K562 (cell line): Measurements from ENCODE around the gene UPF1. TPM values are rescaled to one million over a fixed set of nuclear protein-coding genes. Genes with fewer than 3 reads are reported as not detected.
A peak's percentile ranks its signal among the peaks of the same experiment; 100 is the strongest.

Experiments
- ATAC-seq: fragments of 200-7000 bp; cut with Tn5 transposase; 3 replicates; pipeline ENCODE4 v1.9.1; 2020; ENCODE audit warnings: moderate library complexity
- BruUV-seq: library from RNA; stranded (reverse); fragments of 400-500 nt; replicated peaks from 2 replicates; lab custom pipeline; 2021; lab: Mats Ljungman, UMichigan
- CTCF ChIA-PET: fragments of 300-600 bp; formaldehyde crosslinking; extraction: SDS; loops from one replicate; lab custom pipeline; 2021; ENCODE audit warnings: low intra/inter-chr PET ratio; lab: Yijun Ruan, JAX
- POLR2A ChIA-PET: fragments of 300-600, 350-650 bp; sonication (Branson Sonifier 250); formaldehyde crosslinking; extraction: SDS; loops from one replicate; lab custom pipeline; 2021; ENCODE audit warnings: antibody characterized with exemption, inconsistent platforms; lab: Yijun Ruan, JAX
- DNase-seq, 4 experiments: peaks; one replicate each; pipeline versions ENCODE4 v3.0.0 to v3.0.0-alpha.2; 2011 to 2018; ENCODE audit warnings: low spot score in 3 of 4, mixed read lengths in 3 of 4; ENCODE audit errors: extremely low read depth in 1 of 4
- FAIRE-seq: peaks from 2 replicates; lab custom pipeline; 2011; peaks lifted over from hg19 to GRCh38; lab: Jason Lieb, UNC
- H2AFZ ChIP-seq: 2 replicates; pipeline ENCODE4 v1.6.0; 2011; ENCODE audit warnings: low read depth, low read length, control low read depth, inconsistent platforms
- H3K27ac ChIP-seq: fragments of 200-600 bp; 3 replicates; pipeline ENCODE4 v1.8.0; 2011; ENCODE audit warnings: low read depth, mild to moderate bottlenecking, control low read depth, inconsistent platforms, low read length, moderate library complexity, mixed read lengths; ENCODE audit errors: extremely low read depth
- H3K27me3 ChIP-seq, 2 experiments: fragments of 300-600 bp in 1 of 2; 2 replicates in 1 of 2; 3 replicates in 1 of 2; pipeline versions ENCODE4 v1.6.0 to v1.8.0; 2011; ENCODE audit warnings: inconsistent platforms in 2 of 2, low read length in 2 of 2, mild to moderate bottlenecking in 1 of 2, mixed read lengths in 1 of 2, moderate library complexity in 1 of 2; ENCODE audit not compliant: control insufficient read depth in 2 of 2, insufficient read depth in 2 of 2
- H3K36me3 ChIP-seq: fragments of 300-600 bp; 3 replicates; pipeline ENCODE4 v1.8.0; 2011; ENCODE audit warnings: mild to moderate bottlenecking, low read length, inconsistent platforms; ENCODE audit not compliant: control insufficient read depth, insufficient read depth
- H3K4me1 ChIP-seq, 2 experiments: fragments of 200-600 bp in 1 of 2; replicated peaks in 1 of 2; 2 replicates in 1 of 2; 3 replicates in 1 of 2; pipeline versions ENCODE4 v1.5.1 to v1.8.0; 2011; ENCODE audit warnings: inconsistent platforms in 2 of 2, low read length in 2 of 2, mild to moderate bottlenecking in 1 of 2, mixed read lengths in 1 of 2, moderate library complexity in 1 of 2; ENCODE audit not compliant: control insufficient read depth in 2 of 2, insufficient read depth in 2 of 2
- H3K4me2 ChIP-seq: 2 replicates; pipeline ENCODE4 v1.6.1; 2011; ENCODE audit warnings: low read length, control low read depth, inconsistent platforms, mixed read lengths; ENCODE audit not compliant: insufficient read depth
- H3K4me3 ChIP-seq: fragments of 200-600 bp; sonication (generic), shearing (Covaris generic); 2 replicates; pipeline ENCODE4 v1.5.1; 2016; ENCODE audit warnings: control low read depth, inconsistent platforms
- H3K79me2 ChIP-seq: fragments of 200-600 bp; 3 replicates; pipeline ENCODE4 v1.8.0; 2011; ENCODE audit warnings: low read length, inconsistent platforms; ENCODE audit not compliant: control insufficient read depth, insufficient read depth
- H3K9ac ChIP-seq, 2 experiments: 2 replicates each; pipeline versions ENCODE4 v1.6.0 to v1.6.1; 2011; ENCODE audit warnings: low read depth in 2 of 2, low read length in 2 of 2, control low read depth in 1 of 2, inconsistent platforms in 1 of 2, mild to moderate bottlenecking in 1 of 2, mixed read lengths in 1 of 2; ENCODE audit not compliant: insufficient read depth in 1 of 2
- H3K9me1 ChIP-seq: one replicate; pipeline ENCODE4 v1.6.0; 2011; ENCODE audit warnings: inconsistent platforms, mild to moderate bottlenecking, low read length, moderate library complexity; ENCODE audit not compliant: control insufficient read depth, insufficient read depth
- H3K9me3 ChIP-seq: replicated peaks from 2 replicates; pipeline ENCODE4 v1.5.1; 2011; ENCODE audit warnings: low read depth, low read length, inconsistent platforms; ENCODE audit not compliant: control insufficient read depth, insufficient read depth
- H4K20me1 ChIP-seq: replicated peaks from 2 replicates; pipeline ENCODE4 v1.6.1; 2011; ENCODE audit warnings: low read length, inconsistent platforms, mixed read lengths; ENCODE audit not compliant: control insufficient read depth, insufficient read depth
- POLR2G ChIP-seq: fragments of 200-400 bp; formaldehyde crosslinking; IDR thresholded peaks from 2 replicates; pipeline ENCODE4 v1.6.1; 2017; ENCODE audit warnings: low read depth, mild to moderate bottlenecking, antibody characterized with exemption, low read length, moderate library complexity
- whole genome bisulfite sequencing: fragments of 100-300 bp; shearing (Covaris generic); methylation state at CpG from one replicate; pipeline ENCODE4 v1.1.6; 2016; ENCODE audit warnings: low coverage, mixed read lengths; ENCODE audit not compliant: insufficient coverage; ENCODE audit errors: missing lambda C conversion rate; 5-methylcytosine and 5-hydroxymethylcytosine counted together
- in situ Hi-C: fragments of 300-500 bp; cut with MboI; formaldehyde crosslinking; loops from 4 replicates; pipeline ENCODE4 v1.15.0; 2018; ENCODE audit warnings: inconsistent platforms, mixed read lengths
- intact Hi-C: fragments of 100-400 bp; cut with micrococcal nuclease; formaldehyde crosslinking; loops from 2 replicates; pipeline ENCODE4 v1.14.2; 2022
- polyA plus RNA-seq, 8 experiments: library from polyadenylated mRNA; depleted of rRNA in 4 of 8; stranded (reverse) in 5 of 8; unstranded in 3 of 8; fragments of >200 nt; fragmentation: Nextera tagmentation in 2 of 8; fragmentation: Illumina TruSeq in 1 of 8; extraction: Ambion mirVana in 2 of 8; extraction: Trizol in 1 of 8; gene quantifications; 2 replicates each; pipeline versions ENCODE4 v1.2.1 to v1.2.3, GENCODE V29; 2011 to 2014; ENCODE audit warnings: inconsistent platforms in 1 of 8, missing spikeins in 1 of 8
- total RNA-seq, 7 experiments: library from RNA; depleted of rRNA in 6 of 7; stranded (reverse); fragments of >200 nt in 6 of 7; fragmentation: Illumina TruSeq in 2 of 7; extraction: Trizol in 2 of 7; gene quantifications; 2 replicates each; pipeline versions ENCODE4 v1.2.1 to v1.2.3, GENCODE V29; 2011 to 2021; ENCODE audit warnings: low replicate concordance in 1 of 7
- TF ChIP-seq, protein P1 (sequence below): fragments of 450-650 bp; IDR thresholded peaks from 2 replicates; pipeline ENCODE4 v1.6.1; 2017; ENCODE audit warnings: antibody characterized with exemption, mild to moderate bottlenecking

Gene UPF1
- total and polyA plus RNA-seq, 9 of the 15 experiments (the other 6 are each of a cell fraction or from before 2014, with no cell fraction given) = 0.34 to 103 (median 27.9) TPM

DNA sequence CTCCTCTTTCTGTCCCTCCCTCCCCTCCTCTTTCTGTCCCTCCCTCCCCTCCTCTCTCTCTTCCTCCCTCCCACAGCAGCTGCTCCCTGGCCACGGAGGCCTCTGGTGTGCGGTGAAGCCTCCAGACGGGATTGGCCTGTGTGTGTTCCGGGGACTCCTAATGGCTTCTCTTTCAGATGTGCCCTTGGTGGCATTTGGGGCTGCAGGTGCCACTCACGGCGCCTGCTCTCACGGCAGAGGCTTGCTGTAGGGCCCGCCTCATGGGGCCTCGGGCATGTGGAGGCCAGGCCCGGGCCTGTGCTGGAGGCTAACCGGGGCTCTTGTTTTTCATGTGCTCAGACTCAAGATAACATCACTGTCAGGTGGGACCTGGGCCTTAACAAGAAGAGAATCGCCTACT, 20.9 kb downstream of the UPF1 start:
- Histone ChIP-seq H4K20me1 (peaks cover 14% of the 10 kb centered on the region), H3K27me3 (no peaks in the 10 kb centered on the region; a peak in 1 of 5 replicates), H3K36me3 (peaks cover 99% of the 10 kb centered on the region; the same call in 2 of the 3 replicates), H3K27ac (no peak overlapping the region), H3K9me1 (peaks cover 3% of the 10 kb centered on the region), H3K9ac (no peak overlapping the region), H3K4me2 (no peak overlapping the region), H3K79me2 (peaks cover 22% of the 10 kb centered on the region), H3K4me1 (peaks cover 2 to 36% of the 10 kb centered on the region in 2 experiments; a peak in 3 of 5 replicates), H3K9me3 (no peaks in the 10 kb centered on the region), H3K4me3 (no peak overlapping the region), H2AFZ (no peak overlapping the region)
- FAIRE-seq (no peak), ATAC-seq (no peak), DNase-seq (no peak)
- intact Hi-C loops (no loop called here), in situ Hi-C loops (no loop called here)
- TF ChIP-seq POLR2G = 0 out of 2 replicates have a peak, but pooled peaks have one; percentile 8
- TF ChIP-seq, protein P1, sequence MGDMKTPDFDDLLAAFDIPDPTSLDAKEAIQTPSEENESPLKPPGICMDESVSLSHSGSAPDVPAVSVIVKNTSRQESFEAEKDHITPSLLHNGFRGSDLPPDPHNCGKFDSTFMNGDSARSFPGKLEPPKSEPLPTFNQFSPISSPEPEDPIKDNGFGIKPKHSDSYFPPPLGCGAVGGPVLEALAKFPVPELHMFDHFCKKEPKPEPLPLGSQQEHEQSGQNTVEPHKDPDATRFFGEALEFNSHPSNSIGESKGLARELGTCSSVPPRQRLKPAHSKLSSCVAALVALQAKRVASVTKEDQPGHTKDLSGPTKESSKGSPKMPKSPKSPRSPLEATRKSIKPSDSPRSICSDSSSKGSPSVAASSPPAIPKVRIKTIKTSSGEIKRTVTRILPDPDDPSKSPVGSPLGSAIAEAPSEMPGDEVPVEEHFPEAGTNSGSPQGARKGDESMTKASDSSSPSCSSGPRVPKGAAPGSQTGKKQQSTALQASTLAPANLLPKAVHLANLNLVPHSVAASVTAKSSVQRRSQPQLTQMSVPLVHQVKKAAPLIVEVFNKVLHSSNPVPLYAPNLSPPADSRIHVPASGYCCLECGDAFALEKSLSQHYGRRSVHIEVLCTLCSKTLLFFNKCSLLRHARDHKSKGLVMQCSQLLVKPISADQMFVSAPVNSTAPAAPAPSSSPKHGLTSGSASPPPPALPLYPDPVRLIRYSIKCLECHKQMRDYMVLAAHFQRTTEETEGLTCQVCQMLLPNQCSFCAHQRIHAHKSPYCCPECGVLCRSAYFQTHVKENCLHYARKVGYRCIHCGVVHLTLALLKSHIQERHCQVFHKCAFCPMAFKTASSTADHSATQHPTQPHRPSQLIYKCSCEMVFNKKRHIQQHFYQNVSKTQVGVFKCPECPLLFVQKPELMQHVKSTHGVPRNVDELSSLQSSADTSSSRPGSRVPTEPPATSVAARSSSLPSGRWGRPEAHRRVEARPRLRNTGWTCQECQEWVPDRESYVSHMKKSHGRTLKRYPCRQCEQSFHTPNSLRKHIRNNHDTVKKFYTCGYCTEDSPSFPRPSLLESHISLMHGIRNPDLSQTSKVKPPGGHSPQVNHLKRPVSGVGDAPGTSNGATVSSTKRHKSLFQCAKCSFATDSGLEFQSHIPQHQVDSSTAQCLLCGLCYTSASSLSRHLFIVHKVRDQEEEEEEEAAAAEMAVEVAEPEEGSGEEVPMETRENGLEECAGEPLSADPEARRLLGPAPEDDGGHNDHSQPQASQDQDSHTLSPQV = no peak
- ChIA-PET CTCF (no interaction called here), POLR2A (interaction anchor here (1.1 to 1.6 kb wide), 2 partner anchors 10 to 11 kb away, joined by 3 to 5 read pairs; no protein-coding TSS in a partner anchor)
- 94% methylated on average over 10 of the region's 12 CpGs for WGBS
- no TSS peak for BruUV-seq
